ENCODE results near the gene CHD3. TPM values are rescaled to one million over a fixed set of nuclear protein-coding genes. Genes with fewer than 3 reads are reported as not detected.

Gene CHD3
- total and polyA plus RNA-seq, 2 of the 13 experiments (the other 11 are each of a cell fraction or from before 2014, with no cell fraction given): 2.7 to 3.7 TPM

DNA sequence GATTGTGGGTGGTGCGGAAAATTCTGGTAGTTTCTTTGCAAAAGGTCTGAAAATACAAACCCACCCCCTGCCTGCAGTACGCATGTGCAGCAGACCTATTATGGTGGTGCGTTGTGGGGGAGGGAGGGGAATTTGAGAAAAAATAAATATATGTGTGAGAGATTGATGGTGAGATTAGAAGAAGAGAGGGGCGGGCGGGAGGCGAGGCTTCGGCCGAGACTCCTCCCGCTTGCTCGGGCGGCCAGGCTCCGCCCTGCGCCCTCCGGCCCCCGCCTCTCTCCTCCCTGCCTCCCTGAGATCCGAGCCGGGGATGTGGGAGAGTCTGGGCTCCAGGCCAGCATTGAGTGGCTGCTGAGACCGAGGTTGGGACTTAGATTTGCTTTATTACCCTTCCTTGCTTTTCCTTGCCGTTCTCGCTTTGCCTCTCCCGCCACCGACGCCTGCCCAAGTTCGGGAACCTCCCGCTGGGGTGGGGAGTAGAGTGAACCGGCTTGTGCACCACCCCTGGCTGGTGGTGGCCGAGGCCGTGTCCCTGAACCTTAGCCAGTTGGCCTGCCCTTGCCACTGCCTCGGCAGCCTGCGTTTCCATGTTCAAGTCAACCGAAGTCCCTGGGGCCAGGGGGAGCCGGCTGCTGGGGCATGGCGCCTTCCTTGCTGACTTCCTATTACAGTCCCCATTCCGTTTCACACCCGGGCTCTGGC is 956 bp upstream of the CHD3 start (continued):
- TF ChIP-seq MAFG (CRISPR knock-in tag; IDR thresholded peaks at IDR 0.05) (no peak), ZNF180 (CRISPR knock-in tag; IDR thresholded peaks at IDR 0.05; ENCODE audit: borderline replicate concordance, low read depth) (no peak), EEA1 (CRISPR knock-in tag; IDR thresholded peaks at IDR 0.05; ENCODE audit: borderline replicate concordance) (no peak), RELA (CRISPR knock-in tag; IDR thresholded peaks at IDR 0.05) (no peak), ZNF563 (CRISPR knock-in tag; IDR thresholded peaks at IDR 0.05) (no peak), ZNF75D (CRISPR knock-in tag; IDR thresholded peaks at IDR 0.05; ENCODE audit: borderline replicate concordance) (no peak), MAZ (IDR thresholded peaks at IDR 0.05; ENCODE audit: borderline replicate concordance, low read depth, low read length) (0 out of 2 replicates have a peak, but pooled peaks have one; percentile 39), MAZ (CRISPR knock-in tag; IDR thresholded peaks at IDR 0.05; ENCODE audit: low read depth) (0 out of 2 replicates have a peak, but pooled peaks have one; percentile 17), RBAK (CRISPR knock-in tag; IDR thresholded peaks at IDR 0.05) (no peak), JUN (CRISPR knock-in tag; IDR thresholded peaks at IDR 0.05) (no peak), SMC3 (IDR thresholded peaks at IDR 0.05; ENCODE audit: low read length) (no peak), ESRRA (CRISPR knock-in tag; IDR thresholded peaks at IDR 0.05; ENCODE audit: low read depth) (peak; percentile 69; the same call in 1 of the 2 replicates), MEIS2 (CRISPR knock-in tag; IDR thresholded peaks at IDR 0.05) (no peak; the same call in 1 of the 2 replicates), AGO2 (optimal IDR thresholded peaks at IDR 0.05; ENCODE audit: low read depth, low read length) (peak; percentile 41), PCBP1 (IDR thresholded peaks at IDR 0.05; ENCODE audit: borderline replicate concordance, low read depth, low read length) (no peak), NCOA1 (CRISPR knock-in tag; IDR thresholded peaks at IDR 0.05) (no peak)
- TF ChIP-seq, protein P1, sequence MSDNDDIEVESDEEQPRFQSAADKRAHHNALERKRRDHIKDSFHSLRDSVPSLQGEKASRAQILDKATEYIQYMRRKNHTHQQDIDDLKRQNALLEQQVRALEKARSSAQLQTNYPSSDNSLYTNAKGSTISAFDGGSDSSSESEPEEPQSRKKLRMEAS (IDR thresholded peaks at IDR 0.05): no peak; the same call in 1 of the 2 replicates
- TF ChIP-seq, protein P2, sequence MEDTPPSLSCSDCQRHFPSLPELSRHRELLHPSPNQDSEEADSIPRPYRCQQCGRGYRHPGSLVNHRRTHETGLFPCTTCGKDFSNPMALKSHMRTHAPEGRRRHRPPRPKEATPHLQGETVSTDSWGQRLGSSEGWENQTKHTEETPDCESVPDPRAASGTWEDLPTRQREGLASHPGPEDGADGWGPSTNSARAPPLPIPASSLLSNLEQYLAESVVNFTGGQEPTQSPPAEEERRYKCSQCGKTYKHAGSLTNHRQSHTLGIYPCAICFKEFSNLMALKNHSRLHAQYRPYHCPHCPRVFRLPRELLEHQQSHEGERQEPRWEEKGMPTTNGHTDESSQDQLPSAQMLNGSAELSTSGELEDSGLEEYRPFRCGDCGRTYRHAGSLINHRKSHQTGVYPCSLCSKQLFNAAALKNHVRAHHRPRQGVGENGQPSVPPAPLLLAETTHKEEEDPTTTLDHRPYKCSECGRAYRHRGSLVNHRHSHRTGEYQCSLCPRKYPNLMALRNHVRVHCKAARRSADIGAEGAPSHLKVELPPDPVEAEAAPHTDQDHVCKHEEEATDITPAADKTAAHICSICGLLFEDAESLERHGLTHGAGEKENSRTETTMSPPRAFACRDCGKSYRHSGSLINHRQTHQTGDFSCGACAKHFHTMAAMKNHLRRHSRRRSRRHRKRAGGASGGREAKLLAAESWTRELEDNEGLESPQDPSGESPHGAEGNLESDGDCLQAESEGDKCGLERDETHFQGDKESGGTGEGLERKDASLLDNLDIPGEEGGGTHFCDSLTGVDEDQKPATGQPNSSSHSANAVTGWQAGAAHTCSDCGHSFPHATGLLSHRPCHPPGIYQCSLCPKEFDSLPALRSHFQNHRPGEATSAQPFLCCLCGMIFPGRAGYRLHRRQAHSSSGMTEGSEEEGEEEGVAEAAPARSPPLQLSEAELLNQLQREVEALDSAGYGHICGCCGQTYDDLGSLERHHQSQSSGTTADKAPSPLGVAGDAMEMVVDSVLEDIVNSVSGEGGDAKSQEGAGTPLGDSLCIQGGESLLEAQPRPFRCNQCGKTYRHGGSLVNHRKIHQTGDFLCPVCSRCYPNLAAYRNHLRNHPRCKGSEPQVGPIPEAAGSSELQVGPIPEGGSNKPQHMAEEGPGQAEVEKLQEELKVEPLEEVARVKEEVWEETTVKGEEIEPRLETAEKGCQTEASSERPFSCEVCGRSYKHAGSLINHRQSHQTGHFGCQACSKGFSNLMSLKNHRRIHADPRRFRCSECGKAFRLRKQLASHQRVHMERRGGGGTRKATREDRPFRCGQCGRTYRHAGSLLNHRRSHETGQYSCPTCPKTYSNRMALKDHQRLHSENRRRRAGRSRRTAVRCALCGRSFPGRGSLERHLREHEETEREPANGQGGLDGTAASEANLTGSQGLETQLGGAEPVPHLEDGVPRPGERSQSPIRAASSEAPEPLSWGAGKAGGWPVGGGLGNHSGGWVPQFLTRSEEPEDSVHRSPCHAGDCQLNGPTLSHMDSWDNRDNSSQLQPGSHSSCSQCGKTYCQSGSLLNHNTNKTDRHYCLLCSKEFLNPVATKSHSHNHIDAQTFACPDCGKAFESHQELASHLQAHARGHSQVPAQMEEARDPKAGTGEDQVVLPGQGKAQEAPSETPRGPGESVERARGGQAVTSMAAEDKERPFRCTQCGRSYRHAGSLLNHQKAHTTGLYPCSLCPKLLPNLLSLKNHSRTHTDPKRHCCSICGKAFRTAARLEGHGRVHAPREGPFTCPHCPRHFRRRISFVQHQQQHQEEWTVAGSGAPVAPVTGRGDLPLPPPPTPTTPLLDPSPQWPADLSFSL (CRISPR knock-in tag; IDR thresholded peaks at IDR 0.05): no peak
- TF ChIP-seq, protein P3, sequence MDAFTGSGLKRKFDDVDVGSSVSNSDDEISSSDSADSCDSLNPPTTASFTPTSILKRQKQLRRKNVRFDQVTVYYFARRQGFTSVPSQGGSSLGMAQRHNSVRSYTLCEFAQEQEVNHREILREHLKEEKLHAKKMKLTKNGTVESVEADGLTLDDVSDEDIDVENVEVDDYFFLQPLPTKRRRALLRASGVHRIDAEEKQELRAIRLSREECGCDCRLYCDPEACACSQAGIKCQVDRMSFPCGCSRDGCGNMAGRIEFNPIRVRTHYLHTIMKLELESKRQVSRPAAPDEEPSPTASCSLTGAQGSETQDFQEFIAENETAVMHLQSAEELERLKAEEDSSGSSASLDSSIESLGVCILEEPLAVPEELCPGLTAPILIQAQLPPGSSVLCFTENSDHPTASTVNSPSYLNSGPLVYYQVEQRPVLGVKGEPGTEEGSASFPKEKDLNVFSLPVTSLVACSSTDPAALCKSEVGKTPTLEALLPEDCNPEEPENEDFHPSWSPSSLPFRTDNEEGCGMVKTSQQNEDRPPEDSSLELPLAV (CRISPR knock-in tag; conservative IDR thresholded peaks at IDR 0.05; ENCODE audit: low read depth): no peak
- TF ChIP-seq, protein P4, sequence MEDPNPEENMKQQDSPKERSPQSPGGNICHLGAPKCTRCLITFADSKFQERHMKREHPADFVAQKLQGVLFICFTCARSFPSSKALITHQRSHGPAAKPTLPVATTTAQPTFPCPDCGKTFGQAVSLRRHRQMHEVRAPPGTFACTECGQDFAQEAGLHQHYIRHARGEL (CRISPR knock-in tag; IDR thresholded peaks at IDR 0.05): 0 out of 2 replicates have a peak, but pooled peaks have one; percentile 82
